ENCODE measurements around the gene NCAPD2. TPM values are rescaled to one million over a fixed set of nuclear protein-coding genes. Genes with fewer than 3 reads are reported as not detected.
A peak's percentile ranks its signal among the peaks of the same experiment; 100 is the strongest.

NCAPD2 gene
- total and polyA plus RNA-seq, 2 donors (not counting 3 experiments of a cell fraction or from before 2014, with no cell fraction given) = 41.8 to 90.1 TPM

DNA sequence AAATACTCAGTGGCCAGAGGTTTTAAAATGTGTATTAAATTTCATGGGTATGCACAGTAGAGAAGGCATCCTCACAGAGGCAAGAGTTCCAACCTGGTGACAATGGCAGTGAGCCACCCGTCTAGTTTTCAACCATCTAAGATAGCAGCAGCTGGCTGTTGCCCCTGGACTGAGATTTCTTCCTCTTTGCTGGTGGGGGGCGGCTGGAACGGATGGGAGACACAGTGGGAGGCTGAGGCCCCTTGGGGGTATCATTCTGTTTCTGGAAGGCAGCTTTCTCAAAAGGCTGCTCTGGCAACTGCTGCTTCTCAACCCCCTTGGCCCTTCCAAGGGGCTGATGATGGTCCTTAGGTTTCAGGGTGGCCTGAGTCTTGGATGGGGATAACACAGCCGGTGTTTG lies 63.0 kb downstream of the NCAPD2 start:
- no peak overlapping the region for H3K27ac ChIP-seq (ENCODE audit: insufficient read depth, low read depth, low read length)
- ChIA-PET CTCF (interaction anchor here (2.1 kb wide), 1 partner anchor 21 kb away, joined by 5 read pairs; no protein-coding TSS in a partner anchor), POLR2A (interaction anchor here (0.7 to 1.6 kb wide), 2 partner anchors 23 to 167 kb away, joined by 4 to 5 read pairs; partner anchors contain the start of gene GAPDH)
- H3K36me3 ChIP-seq (ENCODE audit: control insufficient read depth in 2 of 2, extremely low read depth in 1 of 2, insufficient read depth in 2 of 2, low read length in 2 of 2) = peaks cover 19 to 34% of the 10 kb centered on the region in 2 experiments
- H4K20me1 ChIP-seq (replicated peaks; ENCODE audit: control insufficient read depth, extremely low read depth, insufficient read depth, low read length) = no peaks in the 10 kb centered on the region
- no peak for DNase-seq (ENCODE audit: low read depth, low spot score)
- TSS peak; percentile 61 for BruUV-seq (replicated peaks)
- intact Hi-C loops (cut with micrococcal nuclease) = loop anchor here (1.0 kb wide), 1 partner anchor 10 kb away; no protein-coding TSS in a partner anchor
- no peak overlapping the region for H3K9ac ChIP-seq (replicated peaks; ENCODE audit: extremely low read depth, insufficient read depth, low read length)
- H3K9me1 ChIP-seq (replicated peaks; ENCODE audit: control insufficient read depth, extremely low read depth, insufficient read depth, low read length) = no peaks in the 10 kb centered on the region
- no peak overlapping the region for H2AFZ ChIP-seq (ENCODE audit: low read depth, low read length)
- no peak for FAIRE-seq
- H3K9me3 ChIP-seq (replicated peaks; ENCODE audit: control insufficient read depth, insufficient read depth, low read length) = no peaks in the 10 kb centered on the region
- no peak for TF ChIP-seq JUN (IDR thresholded peaks at IDR 0.05; ENCODE audit: borderline replicate concordance, insufficient read depth, insufficient read length, low read depth)
- no peak for TF ChIP-seq POLR2A (IDR thresholded peaks at IDR 0.05; ENCODE audit: low read depth, low read length)
- no peak for TF ChIP-seq EZH2 (IDR thresholded peaks at IDR 0.05; ENCODE audit: borderline replicate concordance, low read depth, low read length, severe bottlenecking)
- TF ChIP-seq GATA2 (IDR thresholded peaks at IDR 0.05; ENCODE audit: insufficient read depth, insufficient read length, low read depth, low read length) = no peak
- no peak for TF ChIP-seq FOS (IDR thresholded peaks at IDR 0.05; ENCODE audit: borderline replicate concordance, insufficient read depth, low read length)
- TF ChIP-seq, protein P1, sequence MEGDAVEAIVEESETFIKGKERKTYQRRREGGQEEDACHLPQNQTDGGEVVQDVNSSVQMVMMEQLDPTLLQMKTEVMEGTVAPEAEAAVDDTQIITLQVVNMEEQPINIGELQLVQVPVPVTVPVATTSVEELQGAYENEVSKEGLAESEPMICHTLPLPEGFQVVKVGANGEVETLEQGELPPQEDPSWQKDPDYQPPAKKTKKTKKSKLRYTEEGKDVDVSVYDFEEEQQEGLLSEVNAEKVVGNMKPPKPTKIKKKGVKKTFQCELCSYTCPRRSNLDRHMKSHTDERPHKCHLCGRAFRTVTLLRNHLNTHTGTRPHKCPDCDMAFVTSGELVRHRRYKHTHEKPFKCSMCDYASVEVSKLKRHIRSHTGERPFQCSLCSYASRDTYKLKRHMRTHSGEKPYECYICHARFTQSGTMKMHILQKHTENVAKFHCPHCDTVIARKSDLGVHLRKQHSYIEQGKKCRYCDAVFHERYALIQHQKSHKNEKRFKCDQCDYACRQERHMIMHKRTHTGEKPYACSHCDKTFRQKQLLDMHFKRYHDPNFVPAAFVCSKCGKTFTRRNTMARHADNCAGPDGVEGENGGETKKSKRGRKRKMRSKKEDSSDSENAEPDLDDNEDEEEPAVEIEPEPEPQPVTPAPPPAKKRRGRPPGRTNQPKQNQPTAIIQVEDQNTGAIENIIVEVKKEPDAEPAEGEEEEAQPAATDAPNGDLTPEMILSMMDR (IDR thresholded peaks at IDR 0.05; ENCODE audit: extremely low read depth in 1 of 2, insufficient read depth in 1 of 2, low read depth in 1 of 2, low read length in 2 of 2) = no peak
- peaks cover 34% of the 10 kb centered on the region for H3K79me2 ChIP-seq (ENCODE audit: control insufficient read depth, insufficient read depth, low read length)
- no peaks in the 10 kb centered on the region for H3K27me3 ChIP-seq (ENCODE audit: control insufficient read depth in 2 of 2, insufficient read depth in 2 of 2, low read length in 2 of 2)
- dilution Hi-C loops (cut with MboI; ENCODE audit: extremely low pct_ligation_motif_present, low sequenced_read_pairs) = no loop called here
- no peak overlapping the region for H3K4me3 ChIP-seq (replicated peaks in 1 of 3; ENCODE audit: insufficient read depth in 1 of 3, low read depth in 1 of 3, low read length in 3 of 3)
- peaks cover 33% of the 10 kb centered on the region for H3K4me1 ChIP-seq (ENCODE audit: control insufficient read depth, extremely low read depth, insufficient read depth, low read length)
- no peak overlapping the region for H3K4me2 ChIP-seq (ENCODE audit: insufficient read depth, low read length)

Measured in endothelial cell of umbilical vein (primary cell).